ENCODE measurements around the gene FAM20A.
"Not testable (repeated sequence)": the region's sequence is repeated elsewhere in the genome, so short reads cannot be mapped to it uniquely, and the experiment has no call there.

The FAM20A gene

DNA sequence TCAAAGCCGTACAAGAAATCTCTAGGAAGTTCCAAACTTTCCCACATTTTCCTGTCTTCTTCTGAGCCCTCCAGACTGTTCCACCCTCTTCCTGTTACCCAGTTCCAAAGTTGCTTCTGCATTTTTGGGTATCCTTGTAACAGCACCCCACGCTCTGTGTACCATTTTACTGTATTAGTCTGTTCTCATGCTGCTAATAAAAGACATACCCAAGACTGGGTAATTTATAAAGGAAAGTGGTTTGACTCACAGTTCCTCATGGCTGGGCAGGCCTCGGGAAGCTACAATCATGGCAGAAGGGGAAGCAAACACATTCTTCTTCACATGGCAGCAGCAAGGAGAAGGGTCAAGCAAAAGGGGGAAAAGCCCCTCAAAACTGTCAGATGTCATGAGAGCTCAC, 82.1 kb downstream of the FAM20A start:
- H3K27ac ChIP-seq (ENCODE audit: low read length); H3K9me3 ChIP-seq (ENCODE audit: control insufficient read depth in 2 of 2, low read length in 2 of 2); H3K4me1 ChIP-seq (ENCODE audit: control insufficient read depth, insufficient read depth, low read length); H3K9ac ChIP-seq (ENCODE audit: low read length in 2 of 2); H3K4me3 ChIP-seq (ENCODE audit: low read length in 2 of 2); H3K27me3 ChIP-seq (ENCODE audit: control insufficient read depth in 1 of 2, insufficient read depth in 2 of 2, low read length in 2 of 2): not testable (repeated sequence)
- H3K36me3 ChIP-seq (ENCODE audit: control insufficient read depth in 2 of 2, insufficient read depth in 2 of 2, low read length in 2 of 2) = peaks cover 25 to 32% of the 10 kb centered on the region in 2 donors

GRCh38 chr17:68518063-68518815, 82.9 kb downstream of the FAM20A start:
- H3K27ac ChIP-seq (ENCODE audit: low read length) = no peak overlapping the region
- no peak overlapping the region for H3K4me3 ChIP-seq (ENCODE audit: low read length in 2 of 2)
- H3K9me3 ChIP-seq (ENCODE audit: control insufficient read depth in 2 of 2, low read length in 2 of 2) = no peaks in the 10 kb centered on the region
- peaks cover 18 to 27% of the 10 kb centered on the region in 2 donors for H3K36me3 ChIP-seq (ENCODE audit: control insufficient read depth in 2 of 2, insufficient read depth in 2 of 2, low read length in 2 of 2)
- no peak overlapping the region for H3K9ac ChIP-seq (ENCODE audit: low read length in 2 of 2)
- no peaks in the 10 kb centered on the region for H3K27me3 ChIP-seq (ENCODE audit: control insufficient read depth in 1 of 2, insufficient read depth in 2 of 2, low read length in 2 of 2)
- H3K4me1 ChIP-seq (ENCODE audit: control insufficient read depth, insufficient read depth, low read length) = no peaks in the 10 kb centered on the region

DNA sequence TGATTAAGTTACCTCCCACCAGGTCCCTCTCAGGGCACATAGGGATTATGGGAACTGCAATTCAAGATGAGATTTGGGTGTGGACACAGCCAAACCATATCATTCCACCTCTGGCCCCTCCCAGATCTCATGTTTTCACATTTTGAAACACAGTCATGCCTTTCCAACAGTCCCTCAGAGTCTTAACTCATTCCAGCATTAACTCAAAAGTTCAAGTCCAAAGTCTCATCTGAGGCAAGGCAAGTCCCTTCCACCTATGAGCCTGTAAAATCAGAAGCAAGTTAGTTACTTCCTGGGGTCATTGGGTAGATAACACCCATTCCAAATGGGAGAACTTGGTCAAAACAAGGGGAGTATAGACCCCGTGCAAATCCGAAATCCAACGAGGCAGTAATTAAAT, 83.6 kb downstream of the FAM20A start:
- H3K4me1 ChIP-seq (ENCODE audit: control insufficient read depth, insufficient read depth, low read length); H3K9ac ChIP-seq (ENCODE audit: low read length in 2 of 2); H3K27ac ChIP-seq (ENCODE audit: low read length); H3K4me3 ChIP-seq (ENCODE audit: low read length in 2 of 2); H3K9me3 ChIP-seq (ENCODE audit: control insufficient read depth in 2 of 2, low read length in 2 of 2); H3K27me3 ChIP-seq (ENCODE audit: control insufficient read depth in 1 of 2, insufficient read depth in 2 of 2, low read length in 2 of 2): not testable (repeated sequence)
- peaks cover 13 to 20% of the 10 kb centered on the region in 2 donors for H3K36me3 ChIP-seq (ENCODE audit: control insufficient read depth in 2 of 2, insufficient read depth in 2 of 2, low read length in 2 of 2)

GRCh38 chr17:68516732-68517131, 84.4 kb downstream of the FAM20A start:
- Histone ChIP-seq H3K27ac (ENCODE audit: low read length) (no peak overlapping the region), H3K4me1 (ENCODE audit: control insufficient read depth, insufficient read depth, low read length) (no peaks in the 10 kb centered on the region), H3K9me3 (ENCODE audit: control insufficient read depth in 2 of 2, low read length in 2 of 2) (no peaks in the 10 kb centered on the region)

GRCh38 chr17:68514831-68515635, 86.1 kb downstream of the FAM20A start:
- Histone ChIP-seq H3K9ac (ENCODE audit: low read length in 2 of 2) (peak overlapping the region in 1 of 2 donors; percentile 35), H3K4me1 (ENCODE audit: control insufficient read depth, insufficient read depth, low read length) (peaks cover 4% of the 10 kb centered on the region)

More at GRCh38 chr17:68516732-68517131, 84.4 kb downstream of the FAM20A start:
- H3K27me3 ChIP-seq (ENCODE audit: control insufficient read depth in 1 of 2, insufficient read depth in 2 of 2, low read length in 2 of 2) = no peaks in the 10 kb centered on the region
- H3K36me3 ChIP-seq (ENCODE audit: control insufficient read depth in 2 of 2, insufficient read depth in 2 of 2, low read length in 2 of 2) = peaks cover 13 to 14% of the 10 kb centered on the region in 2 donors
- no peak overlapping the region for H3K4me3 ChIP-seq (ENCODE audit: low read length in 2 of 2)
- no peak overlapping the region for H3K9ac ChIP-seq (ENCODE audit: low read length in 2 of 2)

GRCh38 chr17:68513932-68514331, 87.2 kb downstream of the FAM20A start:
- H3K9ac ChIP-seq (ENCODE audit: low read length in 2 of 2) = peak overlapping the region; percentile 96 to 97
- no peaks in the 10 kb centered on the region for H3K27me3 ChIP-seq (ENCODE audit: control insufficient read depth in 1 of 2, insufficient read depth in 2 of 2, low read length in 2 of 2)
- H3K4me1 ChIP-seq (ENCODE audit: control insufficient read depth, insufficient read depth, low read length) = peaks cover 4% of the 10 kb centered on the region
- H3K27ac ChIP-seq (ENCODE audit: low read length) = no peak overlapping the region
- peak overlapping the region; percentile 98 for H3K4me3 ChIP-seq (ENCODE audit: low read length in 2 of 2)
- H3K36me3 ChIP-seq (ENCODE audit: control insufficient read depth in 2 of 2, insufficient read depth in 2 of 2, low read length in 2 of 2) = peaks cover 8 to 10% of the 10 kb centered on the region in 2 donors
- H3K9me3 ChIP-seq (ENCODE audit: control insufficient read depth in 2 of 2, low read length in 2 of 2) = no peaks in the 10 kb centered on the region

More at GRCh38 chr17:68514831-68515635, 86.1 kb downstream of the FAM20A start:
- Histone ChIP-seq H3K4me3 (ENCODE audit: low read length in 2 of 2) (peak overlapping the region; percentile 1 to 98), H3K9me3 (ENCODE audit: control insufficient read depth in 2 of 2, low read length in 2 of 2) (no peaks in the 10 kb centered on the region), H3K36me3 (ENCODE audit: control insufficient read depth in 2 of 2, insufficient read depth in 2 of 2, low read length in 2 of 2) (peaks cover 13% of the 10 kb centered on the region in 2 donors), H3K27ac (ENCODE audit: low read length) (no peak overlapping the region), H3K27me3 (ENCODE audit: control insufficient read depth in 1 of 2, insufficient read depth in 2 of 2, low read length in 2 of 2) (no peaks in the 10 kb centered on the region)

DNA sequence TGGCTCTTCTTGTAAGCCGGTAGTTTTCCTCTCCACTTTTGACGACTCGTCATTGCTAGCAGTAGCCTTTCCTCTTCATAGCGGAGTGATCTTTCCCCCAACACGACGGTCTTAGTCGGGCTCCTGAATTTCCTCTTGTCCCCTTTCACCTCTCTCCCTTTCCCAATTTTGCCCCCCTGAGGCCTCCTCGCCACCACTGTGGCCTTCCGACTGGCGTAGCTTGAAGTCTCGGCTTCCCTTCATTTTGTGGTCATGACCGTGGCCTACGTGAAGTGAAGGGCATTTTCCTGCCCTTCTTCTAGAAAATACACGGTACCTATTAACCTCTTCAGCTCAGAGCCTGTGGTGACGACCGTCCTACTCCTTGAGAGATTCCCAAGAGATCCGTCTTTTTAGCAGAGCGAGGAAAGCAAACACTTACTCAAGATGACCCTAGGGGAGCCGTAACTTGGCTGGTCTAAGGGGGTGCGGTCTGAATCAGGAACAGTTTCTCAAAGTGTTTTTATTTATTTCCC, 88.2 kb downstream of the FAM20A start:
- H3K4me1 ChIP-seq (ENCODE audit: control insufficient read depth, insufficient read depth, low read length) = peaks cover 4% of the 10 kb centered on the region
- no peaks in the 10 kb centered on the region for H3K9me3 ChIP-seq (ENCODE audit: control insufficient read depth in 2 of 2, low read length in 2 of 2)
- H3K9ac ChIP-seq (ENCODE audit: low read length in 2 of 2) = peak overlapping the region; percentile 96 to 97
- H3K36me3 ChIP-seq (ENCODE audit: control insufficient read depth in 2 of 2, insufficient read depth in 2 of 2, low read length in 2 of 2) = peaks cover 5 to 10% of the 10 kb centered on the region in 2 donors
- peak overlapping the region; percentile 99 for H3K27ac ChIP-seq (ENCODE audit: low read length)
- H3K27me3 ChIP-seq (ENCODE audit: control insufficient read depth in 1 of 2, insufficient read depth in 2 of 2, low read length in 2 of 2) = no peaks in the 10 kb centered on the region
- H3K4me3 ChIP-seq (ENCODE audit: low read length in 2 of 2) = peak overlapping the region; percentile 98

DNA sequence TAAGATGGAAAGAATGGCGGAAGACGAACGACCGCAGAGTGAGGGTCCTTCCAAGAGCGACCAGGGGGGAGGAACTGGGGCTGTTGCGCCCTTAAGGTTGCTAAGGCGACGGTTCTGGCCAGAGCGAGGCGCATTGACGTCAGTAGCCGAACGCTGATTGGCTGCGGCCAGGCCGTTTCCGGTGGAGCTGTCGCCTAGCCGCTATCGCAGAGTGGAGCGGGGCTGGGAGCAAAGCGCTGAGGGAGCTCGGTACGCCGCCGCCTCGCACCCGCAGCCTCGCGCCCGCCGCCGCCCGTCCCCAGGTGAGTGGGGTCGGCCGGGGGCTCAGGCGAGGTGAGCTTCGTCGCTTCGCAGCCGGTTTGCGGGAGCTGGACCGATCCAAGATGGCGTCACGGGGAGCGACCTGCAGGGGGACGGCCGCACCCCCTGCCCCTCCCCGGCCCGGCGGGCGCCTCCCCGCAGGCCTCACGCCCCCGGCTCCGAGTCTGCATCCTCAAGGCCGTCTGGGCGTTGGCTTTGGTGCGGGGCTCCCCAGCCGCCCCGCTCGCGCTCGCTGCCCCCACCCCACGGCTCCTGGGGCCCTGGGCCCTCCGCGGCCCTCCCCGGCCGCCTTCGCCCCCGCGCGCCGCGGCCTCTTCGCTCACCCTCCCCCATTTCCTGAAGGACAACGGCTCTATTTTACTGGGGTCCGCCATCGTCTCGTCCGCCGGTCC, 88.8 kb downstream of the FAM20A start, which contains the start of gene PRKAR1A:
Gene PRKAR1A (plus strand): TSS at position 184 of the 713 bp plus-strand sequence. CDS start 2,970 bp downstream, outside the sequence.
- Histone ChIP-seq H3K4me3 (ENCODE audit: low read length in 2 of 2) (peak within 1 kb of the TSS; percentile 98), H3K27me3 (ENCODE audit: control insufficient read depth in 1 of 2, insufficient read depth in 2 of 2, low read length in 2 of 2) (no peaks in the 10 kb centered on the region), H3K4me1 (ENCODE audit: control insufficient read depth, insufficient read depth, low read length) (peaks cover 4% of the 10 kb centered on the region)

GRCh38 chr17:68511671-68512246, 89.4 kb downstream of the FAM20A start:
- Histone ChIP-seq H3K4me1 (ENCODE audit: control insufficient read depth, insufficient read depth, low read length) (peaks cover 4% of the 10 kb centered on the region), H3K36me3 (ENCODE audit: control insufficient read depth in 2 of 2, insufficient read depth in 2 of 2, low read length in 2 of 2) (no peaks in the 10 kb centered on the region)

More for the DNA sequence above, 88.8 kb downstream of the FAM20A start, which contains the start of gene PRKAR1A:
- no peaks in the 10 kb centered on the region for H3K9me3 ChIP-seq (ENCODE audit: control insufficient read depth in 2 of 2, low read length in 2 of 2)
- peak within 1 kb of the TSS; percentile 96 to 97 for H3K9ac ChIP-seq (ENCODE audit: low read length in 2 of 2)
- H3K36me3 ChIP-seq (ENCODE audit: control insufficient read depth in 2 of 2, insufficient read depth in 2 of 2, low read length in 2 of 2) = peaks cover 3 to 5% of the 10 kb centered on the region in 2 donors
- peak within 1 kb of the TSS; percentile 99 for H3K27ac ChIP-seq (ENCODE audit: low read length)

GRCh38 chr17:68511254-68511670, 89.9 kb downstream of the FAM20A start:
- Histone ChIP-seq H3K4me3 (ENCODE audit: low read length in 2 of 2) (peak overlapping the region; percentile 98), H3K9ac (ENCODE audit: low read length in 2 of 2) (peak overlapping the region; percentile 96 to 97), H3K9me3 (ENCODE audit: control insufficient read depth in 2 of 2, low read length in 2 of 2) (no peaks in the 10 kb centered on the region), H3K36me3 (ENCODE audit: control insufficient read depth in 2 of 2, insufficient read depth in 2 of 2, low read length in 2 of 2) (no peaks in the 10 kb centered on the region), H3K27ac (ENCODE audit: low read length) (peak overlapping the region; percentile 99), H3K4me1 (ENCODE audit: control insufficient read depth, insufficient read depth, low read length) (peaks cover 4% of the 10 kb centered on the region), H3K27me3 (ENCODE audit: control insufficient read depth in 1 of 2, insufficient read depth in 2 of 2, low read length in 2 of 2) (no peaks in the 10 kb centered on the region)

More at GRCh38 chr17:68511671-68512246, 89.4 kb downstream of the FAM20A start:
- Histone ChIP-seq H3K4me3 (ENCODE audit: low read length in 2 of 2) (peak overlapping the region; percentile 98), H3K27me3 (ENCODE audit: control insufficient read depth in 1 of 2, insufficient read depth in 2 of 2, low read length in 2 of 2) (no peaks in the 10 kb centered on the region), H3K9me3 (ENCODE audit: control insufficient read depth in 2 of 2, low read length in 2 of 2) (no peaks in the 10 kb centered on the region), H3K27ac (ENCODE audit: low read length) (peak overlapping the region; percentile 99), H3K9ac (ENCODE audit: low read length in 2 of 2) (peak overlapping the region; percentile 96 to 97)

All from stomach smooth muscle (tissue), 2 donors.